Esophagus squamous epithelium (tissue), 5 donors: ENCODE results near the gene GATAD2A. TPM values are rescaled to one million over a fixed set of nuclear protein-coding genes. Genes with fewer than 3 reads are reported as not detected.
A peak's percentile ranks its signal among the peaks of the same experiment; 100 is the strongest.

Experiments used
- DNase-seq: peaks from one replicate; lab custom pipeline; 2025; lab: John Stamatoyannopoulos, UW
- H3K27ac ChIP-seq, 4 donors: fragments of 200-600 bp; sonication (generic); one replicate each; pipeline ENCODE4 v1.5.1; 2016 to 2019; ENCODE audit warnings: mild to moderate bottlenecking in 1 of 4
- H3K27me3 ChIP-seq, 4 donors: fragments of 200-600 bp; sonication (generic); 1 replicate in 3 of 4; 2 replicates in 1 of 4; pipeline versions ENCODE4 v1.5.1 to v1.6.0; 2017 to 2021; ENCODE audit warnings: antibody characterized with exemption in 1 of 4
- H3K36me3 ChIP-seq, 3 donors: fragments of 200-600 bp; sonication (generic); one replicate each; pipeline ENCODE4 v1.5.1; 2016 to 2019
- H3K4me1 ChIP-seq, 3 donors: fragments of 200-600 bp; sonication (generic); one replicate each; pipeline ENCODE4 v1.5.1; 2017 to 2019
- H3K4me3 ChIP-seq, 4 donors: fragments of 200-600 bp; sonication (generic); 1 replicate in 3 of 4; 2 replicates in 1 of 4; pipeline ENCODE4 v1.5.1; 2016 to 2019; ENCODE audit warnings: mild to moderate bottlenecking in 2 of 4, moderate library complexity in 1 of 4
- H3K9me3 ChIP-seq, 3 donors: fragments of 200-600 bp; sonication (generic); one replicate each; pipeline ENCODE4 v1.5.1; 2016 to 2019
- POLR2A ChIP-seq, 4 donors: fragments of 450-650 bp; IDR thresholded peaks; one replicate each; pipeline ENCODE4 v1.6.1; 2017; ENCODE audit warnings: antibody characterized with exemption in 4 of 4, mild to moderate bottlenecking in 4 of 4, moderate library complexity in 3 of 4
- WGBS, 2 donors: methylation state at CpG; one replicate each; pipeline ENCODE4 v1.1.5; 2018; 5-methylcytosine and 5-hydroxymethylcytosine counted together
- intact Hi-C: fragments of 100-400 bp; cut with DNase I; formaldehyde crosslinking; loops from one replicate; pipeline ENCODE4 v1.15.0; 2022
- total RNA-seq, 4 donors: library from RNA; depleted of rRNA; stranded (reverse); fragments of >200 nt; gene quantifications; one replicate each; pipeline ENCODE4 v1.1.0, GENCODE V29; 2016
- TF ChIP-seq, protein P1 (sequence below), 6 experiments: fragments of 450-650 bp in 4 of 6; fragments of 200-600 bp in 2 of 6; sonication (generic) in 2 of 6; IDR thresholded peaks; one replicate each; pipeline ENCODE4 v1.5.1; 2016 to 2019; ENCODE audit warnings: antibody characterized with exemption in 6 of 6, mild to moderate bottlenecking in 4 of 6, moderate library complexity in 4 of 6
- donor health status: DM: yes; HTN: yes; CAD: no.

GATAD2A gene
- total RNA-seq, 4 donors from 2014 or later = 39.7 to 81.4 (median 41.6) TPM

DNA sequence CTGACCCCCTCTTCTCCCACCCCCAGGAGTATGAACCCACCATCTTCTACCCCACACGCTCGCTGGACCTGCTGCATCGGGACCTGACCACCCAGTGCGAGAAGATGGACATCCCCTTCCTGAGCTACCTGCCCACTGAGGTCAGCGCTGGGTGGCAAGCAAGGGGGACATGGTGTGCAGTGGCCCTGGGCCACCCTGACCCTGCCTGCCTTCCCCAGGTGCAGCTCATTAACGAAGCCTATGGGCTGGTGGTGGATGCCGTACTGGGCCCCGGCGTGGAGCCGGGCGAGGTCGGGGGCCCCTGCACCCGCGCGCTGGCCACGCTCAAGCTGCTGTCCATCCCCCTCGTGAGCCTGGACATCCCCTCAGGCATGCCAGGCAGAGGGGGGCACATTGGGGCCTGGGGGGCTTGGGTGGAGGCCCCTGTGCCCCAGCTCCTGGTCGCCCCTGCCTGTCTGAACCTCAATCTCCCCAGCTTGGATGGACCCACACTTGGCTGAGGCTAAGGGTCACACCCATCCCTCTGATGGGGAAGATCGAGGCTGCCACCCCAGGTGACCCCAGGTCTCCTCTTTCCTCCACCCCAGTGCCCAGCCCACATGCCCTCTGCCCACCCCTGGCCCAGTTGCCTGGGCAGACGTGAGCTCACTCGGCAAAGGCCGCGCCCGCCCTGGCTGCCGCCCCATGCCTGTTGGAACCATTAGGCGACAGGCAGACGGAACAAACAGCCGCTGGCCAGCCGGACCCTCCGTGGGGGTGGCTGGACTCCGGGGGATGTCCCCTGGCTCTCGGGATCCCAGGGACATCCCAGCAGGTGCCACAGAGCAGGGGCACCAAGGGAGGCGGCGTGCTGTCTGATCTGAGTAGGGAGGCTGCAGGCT, 130.1 kb downstream of the GATAD2A start:
- Histone ChIP-seq H3K27ac (no peak overlapping the region), H3K4me1 (peaks cover 18 to 39% (median 29%) of the 10 kb centered on the region in 3 donors), H3K27me3 (peaks cover 0 to 51% (median 13%) of the 10 kb centered on the region in 4 donors), H3K36me3 (no peaks in the 10 kb centered on the region), H3K9me3 (peaks cover 0 to 4% (median 0%) of the 10 kb centered on the region in 3 donors), H3K4me3 (no peak overlapping the region)
- DNase-seq = no peak
- 83 to 95% methylated on average over 6 to 7 of the region's 34 CpGs for WGBS, 2 donors
- TF ChIP-seq POLR2A (IDR thresholded peaks at IDR 0.05) = no peak
- TF ChIP-seq, protein P1, sequence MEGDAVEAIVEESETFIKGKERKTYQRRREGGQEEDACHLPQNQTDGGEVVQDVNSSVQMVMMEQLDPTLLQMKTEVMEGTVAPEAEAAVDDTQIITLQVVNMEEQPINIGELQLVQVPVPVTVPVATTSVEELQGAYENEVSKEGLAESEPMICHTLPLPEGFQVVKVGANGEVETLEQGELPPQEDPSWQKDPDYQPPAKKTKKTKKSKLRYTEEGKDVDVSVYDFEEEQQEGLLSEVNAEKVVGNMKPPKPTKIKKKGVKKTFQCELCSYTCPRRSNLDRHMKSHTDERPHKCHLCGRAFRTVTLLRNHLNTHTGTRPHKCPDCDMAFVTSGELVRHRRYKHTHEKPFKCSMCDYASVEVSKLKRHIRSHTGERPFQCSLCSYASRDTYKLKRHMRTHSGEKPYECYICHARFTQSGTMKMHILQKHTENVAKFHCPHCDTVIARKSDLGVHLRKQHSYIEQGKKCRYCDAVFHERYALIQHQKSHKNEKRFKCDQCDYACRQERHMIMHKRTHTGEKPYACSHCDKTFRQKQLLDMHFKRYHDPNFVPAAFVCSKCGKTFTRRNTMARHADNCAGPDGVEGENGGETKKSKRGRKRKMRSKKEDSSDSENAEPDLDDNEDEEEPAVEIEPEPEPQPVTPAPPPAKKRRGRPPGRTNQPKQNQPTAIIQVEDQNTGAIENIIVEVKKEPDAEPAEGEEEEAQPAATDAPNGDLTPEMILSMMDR (IDR thresholded peaks at IDR 0.05) = no peak
- intact Hi-C loops = no loop called here

DNA sequence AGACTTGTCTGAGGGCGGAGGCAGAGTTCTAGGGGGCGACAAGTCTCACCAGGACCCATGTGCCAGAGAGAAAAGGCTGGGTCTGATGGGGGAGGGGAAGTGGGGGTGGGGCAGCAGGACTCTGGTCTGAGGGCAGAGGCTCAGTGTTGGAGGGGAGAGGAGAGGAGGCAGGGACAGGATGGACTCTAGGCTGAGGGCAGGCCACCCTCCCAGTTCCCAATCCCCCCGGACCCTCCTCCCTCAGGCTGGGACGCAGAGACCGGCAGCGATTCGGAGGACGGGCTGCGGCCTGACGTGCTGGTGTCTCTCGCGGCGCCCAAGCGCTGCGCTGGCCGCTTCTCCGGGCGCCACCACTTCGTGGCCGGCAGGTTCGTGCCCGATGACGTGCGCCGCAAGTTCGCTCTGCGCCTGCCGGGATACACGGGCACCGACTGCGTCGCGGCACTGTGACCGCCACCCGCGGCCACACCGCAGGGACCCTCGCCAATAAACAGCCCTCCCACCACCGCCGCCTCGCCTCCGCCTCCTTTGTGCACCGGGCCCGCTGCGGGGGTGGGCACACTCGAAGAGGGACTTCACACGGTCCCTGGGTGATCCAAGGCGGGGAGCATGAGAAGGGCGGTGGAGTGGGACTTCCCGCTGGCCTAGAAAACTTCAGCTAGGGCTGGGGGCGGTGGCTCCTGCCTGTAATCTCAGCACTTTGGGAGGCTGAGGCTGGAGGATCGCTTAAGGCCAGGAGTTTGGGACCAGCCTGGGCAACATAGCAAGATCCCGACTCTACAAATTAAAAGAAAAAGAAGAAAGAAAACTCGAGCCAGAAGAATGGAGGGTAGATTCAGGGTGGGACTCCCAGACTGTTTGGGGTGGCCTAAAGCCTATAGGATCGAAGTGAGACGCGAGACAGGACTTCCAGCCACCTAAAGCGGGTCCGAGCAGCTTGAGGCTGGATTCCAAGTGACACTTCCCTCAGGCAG, 131.9 kb downstream of the GATAD2A start:
- TF ChIP-seq POLR2A (IDR thresholded peaks at IDR 0.05) = no peak
- TF ChIP-seq, protein P1 (IDR thresholded peaks at IDR 0.05) = no peak
- peaks cover 0 to 69% (median 28%) of the 10 kb centered on the region in 4 donors for H3K27me3 ChIP-seq
- peaks cover 24 to 45% (median 36%) of the 10 kb centered on the region in 3 donors for H3K4me1 ChIP-seq
- WGBS, 2 donors = 37 to 51% methylated on average over 20 to 25 of the region's 59 CpGs
- peak overlapping the region in 2 of 4 donors; percentile 38 to 57 for H3K4me3 ChIP-seq
- intact Hi-C loops = no loop called here
- H3K36me3 ChIP-seq = no peaks in the 10 kb centered on the region
- no peak overlapping the region for H3K27ac ChIP-seq
- no peak for DNase-seq
- H3K9me3 ChIP-seq = peaks cover 0 to 4% (median 0%) of the 10 kb centered on the region in 3 donors

GRCh38 chr19:19538061-19538784, 132.7 kb downstream of the GATAD2A start, which contains the start of gene CILP2:
CILP2 (plus strand) TSS chr19:19538265; CDS start chr19:19538350, 85 bp downstream.
- Histone ChIP-seq H3K4me1 (peaks cover 20 to 43% (median 34%) of the 10 kb centered on the region in 3 donors), H3K27ac (no peak within 1 kb of the TSS), H3K9me3 (peaks cover 0 to 4% (median 0%) of the 10 kb centered on the region in 3 donors), H3K36me3 (no peaks in the 10 kb centered on the region), H3K4me3 (peak within 1 kb of the TSS in 3 of 4 donors; percentile 25 to 57 (median 38)), H3K27me3 (peaks cover 0 to 77% (median 28%) of the 10 kb centered on the region in 4 donors)
- DNase-seq = no peak
- intact Hi-C loops = no loop called here
- 21% methylated on average over 2 of the region's 56 CpGs; no CpG with 5 or more reads in 1 of the 2 donors for WGBS, 2 donors
- no peak for TF ChIP-seq POLR2A (IDR thresholded peaks at IDR 0.05)
- TF ChIP-seq, protein P1 (IDR thresholded peaks at IDR 0.05) = no peak

- 35 to 47% methylated on average over 3 to 5 of the region's 7 CpGs for WGBS, 2 donors
- Histone ChIP-seq H3K27me3 (peaks cover 0 to 83% (median 28%) of the 10 kb centered on the region in 4 donors), H3K36me3 (no peaks in the 10 kb centered on the region), H3K4me1 (peaks cover 20 to 43% (median 34%) of the 10 kb centered on the region in 3 donors), H3K9me3 (peaks cover 0 to 4% (median 0%) of the 10 kb centered on the region in 3 donors), H3K27ac (no peak overlapping the region), H3K4me3 (peak overlapping the region in 1 of 4 donors; percentile 38)
- DNase-seq = no peak
- intact Hi-C loops = no loop called here
- TF ChIP-seq POLR2A (IDR thresholded peaks at IDR 0.05) = no peak
- TF ChIP-seq, protein P1 (IDR thresholded peaks at IDR 0.05) = no peak
These were observed 133.3 kb downstream of the GATAD2A start for GRCh38 chr19:19538785-19539166.
